AML-193 (cell line): Measurements from ENCODE around the gene PCDHGA6.
"Not testable (repeated sequence)": the region's sequence is repeated elsewhere in the genome, so short reads cannot be mapped to it uniquely, and the experiment has no call there.

Experiments
- DNase-seq, 2 experiments: peaks; one replicate each; lab custom pipeline; 2025; lab: John Stamatoyannopoulos, UW

The PCDHGA6 gene

GRCh38 chr5:141373673-141374317 is at the start of gene PCDHGA6:
Gene PCDHGA6 (plus strand): TSS chr5:141373891. CDS start chr5:141374084, 193 bp downstream.
- no peak for DNase-seq

GRCh38 chr5:141326088-141326854 is 47.4 kb upstream of the PCDHGA6 start:
- no peak for DNase-seq

- no peak for DNase-seq
Observed at GRCh38 chr5:141328231-141328630, 45.5 kb upstream of the PCDHGA6 start.

- DNase-seq, result peak; percentile 19 to 28
Observed at GRCh38 chr5:141330299-141331080, 43.2 kb upstream of the PCDHGA6 start, which contains the start of gene PCDHGA1. Gene PCDHGA1 (plus strand): TSS chr5:141330514.

GRCh38 chr5:141332571-141332970 is 41.1 kb upstream of the PCDHGA6 start:
- not testable (repeated sequence) for DNase-seq

GRCh38 chr5:141338538-141339306 is 35.0 kb upstream of the PCDHGA6 start, which contains the start of gene PCDHGA2:
Gene PCDHGA2 (plus strand): TSS chr5:141338760.
- no peak for DNase-seq

- DNase-seq, result not testable (repeated sequence)
Observed at GRCh38 chr5:141340781-141341354, 32.8 kb upstream of the PCDHGA6 start.

- no peak for DNase-seq
Observed at GRCh38 chr5:141342773-141343172, 30.9 kb upstream of the PCDHGA6 start.

GRCh38 chr5:141343242-141343952 is 30.3 kb upstream of the PCDHGA6 start, which contains the start of gene PCDHGA3:
Gene PCDHGA3 (plus strand): TSS chr5:141343829. CDS start chr5:141344034, 205 bp downstream.
- no peak for DNase-seq

- DNase-seq, result no peak
Observed at GRCh38 chr5:141343953-141344463, 29.7 kb upstream of the PCDHGA6 start.

GRCh38 chr5:141345327-141345726 is 28.4 kb upstream of the PCDHGA6 start:
- no peak for DNase-seq

GRCh38 chr5:141346017-141346416 is 27.7 kb upstream of the PCDHGA6 start:
- not testable (repeated sequence) for DNase-seq

- DNase-seq, result peak; percentile 33 to 51
Observed at GRCh38 chr5:141349917-141350619, 23.6 kb upstream of the PCDHGA6 start, which contains the start of gene PCDHGB1. Gene PCDHGB1 (plus strand): TSS chr5:141350099. CDS start chr5:141350261, 162 bp downstream.

- no peak for DNase-seq
Observed at GRCh38 chr5:141351591-141351990, 22.1 kb upstream of the PCDHGA6 start.

GRCh38 chr5:141354900-141355469 is 18.7 kb upstream of the PCDHGA6 start, which contains the start of gene PCDHGA4:
Gene PCDHGA4 (plus strand): TSS chr5:141355021. CDS start chr5:141355108, 87 bp downstream.
- peak in 1 of 2 experiments; percentile 7 for DNase-seq

- no peak for DNase-seq
Observed at GRCh38 chr5:141355641-141356040, 18.1 kb upstream of the PCDHGA6 start.

- DNase-seq, result no peak
Observed at GRCh38 chr5:141356133-141356532, 17.6 kb upstream of the PCDHGA6 start.

GRCh38 chr5:141356950-141357349 is 16.7 kb upstream of the PCDHGA6 start:
- DNase-seq, result no peak
